Inflammatory macrophage treated with lipopolysaccharide for 1 hour (primary cell): ENCODE results near the gene EPM2A.

Source experiments
- DNase-seq, 2 donors: peaks; one replicate each; pipeline ENCODE4 v3.0.0-alpha.2; 2020 to 2022

EPM2A gene

DNA sequence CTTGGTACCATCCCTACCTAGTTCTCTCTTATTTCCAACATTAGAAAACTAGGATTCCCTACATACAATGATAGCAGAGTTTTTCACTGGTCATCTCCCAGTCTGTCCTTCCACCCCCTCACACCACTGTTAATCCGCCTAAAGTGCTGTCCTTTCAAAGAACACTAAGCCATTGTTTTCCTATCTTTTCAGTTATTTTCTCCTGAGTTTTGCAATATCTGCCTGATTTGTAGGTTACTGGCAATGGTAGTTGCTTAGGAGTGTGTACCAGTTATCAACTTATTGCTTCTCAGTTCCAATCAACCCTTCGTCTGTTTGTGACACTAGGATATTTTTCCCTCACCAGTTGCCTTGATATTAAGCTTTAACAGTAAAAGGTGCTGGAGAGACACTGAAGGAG, 135.0 kb downstream of the EPM2A start:
- DNase-seq = no peak

DNA sequence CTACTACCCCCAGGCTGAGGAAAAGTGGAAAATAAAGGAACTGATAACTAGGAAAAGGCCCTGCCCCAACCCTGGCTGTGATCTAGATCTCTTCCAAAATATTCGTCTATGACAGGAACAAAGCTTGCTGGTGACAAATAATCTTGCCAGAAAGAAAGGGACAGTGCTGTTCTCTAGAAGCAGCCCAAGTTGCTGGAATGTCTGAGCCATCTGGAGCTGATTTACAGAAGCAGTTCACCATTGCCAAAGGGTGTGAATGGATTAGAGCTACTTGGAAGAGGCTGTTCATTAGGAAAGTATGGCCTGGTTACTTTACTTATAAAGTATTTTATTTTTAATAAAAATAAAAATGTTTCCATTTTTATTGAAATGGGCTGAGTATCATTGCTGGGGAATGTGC, 146.3 kb downstream of the EPM2A start:
- no peak for DNase-seq

DNA sequence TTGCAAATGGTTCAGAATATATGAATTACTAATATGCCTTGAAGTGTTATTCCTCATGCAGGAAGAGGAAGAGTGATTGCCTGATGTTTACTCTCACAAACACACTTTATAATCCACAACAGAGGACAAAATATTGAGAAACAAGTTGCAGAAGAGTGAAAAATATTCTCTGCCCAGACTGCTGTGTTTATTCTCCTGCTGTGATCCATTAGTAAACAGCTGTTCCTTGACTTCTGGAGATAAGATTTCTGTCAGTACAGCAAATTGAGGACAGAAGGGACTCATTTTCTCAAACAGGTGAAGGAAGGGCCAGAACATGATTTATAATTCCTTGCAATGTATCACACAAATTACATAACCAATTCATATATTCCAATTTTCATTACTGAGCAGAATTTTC, 148.0 kb downstream of the EPM2A start:
- DNase-seq = no peak

DNA sequence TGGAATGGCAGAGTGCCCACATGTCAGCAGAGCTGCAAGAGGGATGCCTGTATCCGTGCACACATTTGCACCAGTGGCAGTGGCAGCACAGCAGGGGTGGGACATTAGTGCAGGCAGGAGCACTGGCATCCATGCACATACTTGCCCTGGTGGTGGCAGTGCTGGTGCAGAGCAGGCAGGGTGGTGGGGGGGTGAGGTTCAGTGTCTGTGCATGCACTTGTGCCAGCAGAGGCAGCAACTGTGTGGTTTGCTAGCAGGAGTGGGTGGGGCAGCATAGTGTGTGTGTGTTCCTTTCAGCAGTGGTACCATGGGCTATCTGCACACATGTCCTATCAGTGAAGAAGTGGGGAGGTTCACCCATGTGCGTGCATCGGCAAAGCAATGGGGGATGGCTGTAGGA, 151.6 kb downstream of the EPM2A start:
- no peak for DNase-seq
